Measurements from ENCODE around the gene PEX10. TPM values are rescaled to one million over a fixed set of nuclear protein-coding genes. Genes with fewer than 3 reads are reported as not detected.

The PEX10 gene
- total RNA-seq, 1 experiment from 2014 or later: 36.1 TPM

DNA sequence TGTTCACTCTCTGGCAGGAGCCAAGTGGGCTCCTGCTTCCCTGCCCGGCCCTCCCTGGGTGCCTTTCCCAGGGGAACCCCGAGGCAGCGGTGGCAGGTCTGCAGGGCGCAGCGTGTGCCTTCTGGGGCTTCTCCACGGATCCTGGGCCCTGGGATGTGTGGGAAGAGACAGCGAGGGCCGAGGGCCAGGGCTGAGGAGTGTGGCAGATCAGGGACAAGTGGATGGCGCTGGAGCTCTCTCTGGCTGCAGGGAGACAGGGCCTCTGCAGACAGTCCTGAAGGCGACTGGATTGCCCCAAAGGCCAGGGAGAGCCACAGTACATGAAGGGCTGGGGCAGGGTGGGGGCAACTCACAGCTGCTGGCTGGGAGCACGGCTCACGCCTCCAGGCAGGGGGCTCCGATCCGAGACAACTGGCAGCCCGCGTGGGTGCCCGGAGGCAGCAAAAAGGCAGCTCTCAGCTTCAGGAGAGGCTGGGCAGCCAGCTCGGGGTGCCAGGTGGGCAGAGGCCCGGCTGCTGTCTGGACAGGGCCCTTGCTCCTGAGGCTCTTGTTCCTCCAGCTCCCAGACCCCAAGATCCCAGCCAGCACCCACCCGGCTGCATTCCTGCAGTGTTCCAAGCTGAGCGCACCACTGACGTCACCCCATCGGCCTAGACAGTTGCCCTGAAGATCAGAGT is 37.0 kb downstream of the PEX10 start:
- intact Hi-C loops (cut with micrococcal nuclease): no loop called here
- TF ChIP-seq, protein P1, sequence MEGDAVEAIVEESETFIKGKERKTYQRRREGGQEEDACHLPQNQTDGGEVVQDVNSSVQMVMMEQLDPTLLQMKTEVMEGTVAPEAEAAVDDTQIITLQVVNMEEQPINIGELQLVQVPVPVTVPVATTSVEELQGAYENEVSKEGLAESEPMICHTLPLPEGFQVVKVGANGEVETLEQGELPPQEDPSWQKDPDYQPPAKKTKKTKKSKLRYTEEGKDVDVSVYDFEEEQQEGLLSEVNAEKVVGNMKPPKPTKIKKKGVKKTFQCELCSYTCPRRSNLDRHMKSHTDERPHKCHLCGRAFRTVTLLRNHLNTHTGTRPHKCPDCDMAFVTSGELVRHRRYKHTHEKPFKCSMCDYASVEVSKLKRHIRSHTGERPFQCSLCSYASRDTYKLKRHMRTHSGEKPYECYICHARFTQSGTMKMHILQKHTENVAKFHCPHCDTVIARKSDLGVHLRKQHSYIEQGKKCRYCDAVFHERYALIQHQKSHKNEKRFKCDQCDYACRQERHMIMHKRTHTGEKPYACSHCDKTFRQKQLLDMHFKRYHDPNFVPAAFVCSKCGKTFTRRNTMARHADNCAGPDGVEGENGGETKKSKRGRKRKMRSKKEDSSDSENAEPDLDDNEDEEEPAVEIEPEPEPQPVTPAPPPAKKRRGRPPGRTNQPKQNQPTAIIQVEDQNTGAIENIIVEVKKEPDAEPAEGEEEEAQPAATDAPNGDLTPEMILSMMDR (IDR thresholded peaks at IDR 0.05; ENCODE audit: unreplicated experiment): no peak
- BruUV-seq (replicated peaks): no TSS peak
- no peaks in the 10 kb centered on the region for H3K4me1 Mint-ChIP-seq (ENCODE audit: insufficient read depth, unreplicated experiment)
- H3K27me3 Mint-ChIP-seq (ENCODE audit: insufficient read depth, unreplicated experiment): no peaks in the 10 kb centered on the region
- no peak overlapping the region for H3K4me3 Mint-ChIP-seq (ENCODE audit: unreplicated experiment)
- peaks cover 32% of the 10 kb centered on the region for H3K36me3 Mint-ChIP-seq (ENCODE audit: insufficient read depth, unreplicated experiment)
- H3K9me3 Mint-ChIP-seq (ENCODE audit: unreplicated experiment): no peaks in the 10 kb centered on the region
- POLR2A ChIA-PET: no interaction called here
- H3K27ac Mint-ChIP-seq (ENCODE audit: low read depth, unreplicated experiment): no peak overlapping the region
- CTCF ChIA-PET: interaction anchor here (0.9 kb wide), 1 partner anchor 180 kb away, joined by 4 read pairs; no protein-coding TSS in a partner anchor
- DNase-seq (ENCODE audit: unreplicated experiment): no peak

DNA sequence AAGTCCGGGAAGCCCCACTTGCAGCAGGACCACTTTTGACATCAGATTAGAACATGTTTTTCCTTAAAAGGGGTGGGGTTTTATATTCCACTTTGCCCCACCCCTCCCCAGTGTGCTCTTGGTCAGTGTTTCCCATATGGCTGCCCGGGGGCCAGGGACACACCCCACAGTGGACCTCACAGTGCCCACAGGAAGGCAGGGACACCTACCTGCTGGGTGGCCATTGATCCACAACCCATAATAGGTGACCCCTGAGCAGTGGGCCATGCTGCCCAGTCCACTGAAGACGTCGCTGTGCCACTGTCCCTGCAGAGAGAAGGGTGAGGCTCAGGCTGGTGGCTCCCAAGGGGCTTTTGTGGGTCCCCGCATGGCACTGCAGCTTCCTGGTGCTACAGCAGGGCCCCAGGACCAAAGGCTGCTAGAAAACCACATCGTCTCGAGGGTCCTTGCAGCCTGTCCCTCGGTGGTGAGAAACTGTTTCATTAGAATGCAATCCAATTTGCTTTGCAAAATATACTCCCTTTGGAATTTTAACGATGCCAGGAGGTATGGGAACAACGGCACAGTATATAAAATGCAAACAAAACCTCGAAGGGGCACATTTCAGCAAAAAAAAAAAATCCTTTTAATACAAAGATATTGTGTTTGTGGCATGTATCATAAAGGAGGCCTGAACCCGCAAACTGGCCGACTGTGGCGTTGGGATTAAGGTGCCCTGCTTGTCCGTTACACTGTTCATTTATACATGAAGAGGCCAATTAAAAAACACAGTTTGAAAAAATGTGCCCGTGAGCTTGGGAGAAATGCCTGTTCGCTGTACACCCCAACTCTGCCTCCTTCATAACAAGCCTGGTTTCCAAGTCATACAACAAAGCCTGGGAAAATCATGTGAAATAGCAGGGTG is 37.9 kb downstream of the PEX10 start:
- H3K36me3 Mint-ChIP-seq (ENCODE audit: insufficient read depth, unreplicated experiment): peaks cover 25% of the 10 kb centered on the region
- H3K9me3 Mint-ChIP-seq (ENCODE audit: unreplicated experiment): no peaks in the 10 kb centered on the region
- ChIA-PET CTCF (interaction anchor here (0.5 to 0.9 kb wide), 2 partner anchors 179 to 1003 kb away, joined by 4 to 5 read pairs; no protein-coding TSS in a partner anchor), POLR2A (no interaction called here)
- TF ChIP-seq, protein P1 (IDR thresholded peaks at IDR 0.05; ENCODE audit: unreplicated experiment): no peak
- H3K4me1 Mint-ChIP-seq (ENCODE audit: insufficient read depth, unreplicated experiment): no peaks in the 10 kb centered on the region
- H3K4me3 Mint-ChIP-seq (ENCODE audit: unreplicated experiment): no peak overlapping the region
- intact Hi-C loops (cut with micrococcal nuclease): no loop called here
- no peak for DNase-seq (ENCODE audit: unreplicated experiment)
- no peaks in the 10 kb centered on the region for H3K27me3 Mint-ChIP-seq (ENCODE audit: insufficient read depth, unreplicated experiment)
- H3K27ac Mint-ChIP-seq (ENCODE audit: low read depth, unreplicated experiment): no peak overlapping the region
- no TSS peak for BruUV-seq (replicated peaks)

DNA sequence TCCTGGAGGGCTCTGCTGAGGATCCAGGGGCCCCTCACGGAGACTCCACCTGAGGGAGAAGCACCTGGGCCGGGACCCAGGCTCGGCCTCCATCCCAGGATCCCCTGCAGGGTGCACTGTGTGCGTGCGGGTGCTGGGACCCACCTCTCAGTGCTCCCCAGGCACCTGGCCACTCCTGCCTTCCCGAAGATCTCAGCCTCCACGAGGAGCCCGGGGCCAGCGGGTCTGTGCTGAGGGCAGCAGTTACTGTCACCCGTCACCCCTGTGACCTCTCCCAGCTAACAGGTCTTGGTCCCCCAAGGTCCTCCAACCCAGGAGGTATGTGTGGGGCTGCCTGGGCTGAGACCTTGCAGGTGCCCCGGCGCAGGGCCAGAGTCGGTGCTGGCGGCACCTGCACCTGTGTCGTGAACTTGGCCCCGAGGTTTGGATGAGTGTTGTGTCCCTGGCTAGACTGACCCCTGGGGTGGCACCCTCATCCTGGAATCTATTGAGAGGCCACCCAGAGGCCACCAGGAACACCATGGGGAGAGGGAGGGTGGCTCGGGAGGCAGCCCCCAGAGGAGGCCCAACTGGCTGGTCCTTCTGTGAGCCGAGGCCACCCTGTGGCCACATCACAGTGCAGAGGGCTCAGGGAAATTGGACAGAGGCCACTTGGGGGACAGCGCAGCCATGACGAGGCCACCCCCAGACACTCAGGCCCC is 38.7 kb downstream of the PEX10 start:
- Mint-ChIP-seq H3K4me3 (ENCODE audit: unreplicated experiment) (no peak overlapping the region), H3K4me1 (ENCODE audit: insufficient read depth, unreplicated experiment) (no peaks in the 10 kb centered on the region), H3K27ac (ENCODE audit: low read depth, unreplicated experiment) (no peak overlapping the region), H3K36me3 (ENCODE audit: insufficient read depth, unreplicated experiment) (peaks cover 25% of the 10 kb centered on the region), H3K27me3 (ENCODE audit: insufficient read depth, unreplicated experiment) (no peaks in the 10 kb centered on the region), H3K9me3 (ENCODE audit: unreplicated experiment) (no peaks in the 10 kb centered on the region)
- TF ChIP-seq, protein P1 (IDR thresholded peaks at IDR 0.05; ENCODE audit: unreplicated experiment): no peak
- CTCF ChIA-PET: no interaction called here
- intact Hi-C loops (cut with micrococcal nuclease): no loop called here
- POLR2A ChIA-PET: no interaction called here
- no TSS peak for BruUV-seq (replicated peaks)
- no peak for DNase-seq (ENCODE audit: unreplicated experiment)
